ENCODE data around the gene BCAS1. TPM values are rescaled to one million over a fixed set of nuclear protein-coding genes. Genes with fewer than 3 reads are reported as not detected.
A peak's percentile ranks its signal among the peaks of the same experiment; 100 is the strongest.

Gene BCAS1
- total and polyA plus RNA-seq, 10 of the 15 experiments (the other 5 are each of a cell fraction or from before 2014, with no cell fraction given) = 0.21 to 1.4 (median 0.55) TPM

- TF ChIP-seq RFX5 (IDR thresholded peaks at IDR 0.05; ENCODE audit: low read depth, low read length) (no peak), SREBF2 (IDR thresholded peaks at IDR 0.05; ENCODE audit: low read length) (no peak), NFXL1 (IDR thresholded peaks at IDR 0.05; ENCODE audit: borderline replicate concordance) (peak; percentile 32; the same call in 1 of the 2 replicates), MTA2 (IDR thresholded peaks at IDR 0.05; ENCODE audit: low read depth) (no peak), TCF3 (IDR thresholded peaks at IDR 0.05; ENCODE audit: borderline replicate concordance, insufficient read depth, low read depth, low read length) (no peak), NRF1 (conservative IDR thresholded peaks at IDR 0.05; ENCODE audit: low read depth, low read length) (no peak), SUZ12 (IDR thresholded peaks at IDR 0.05; ENCODE audit: unreplicated experiment) (no peak), NR2C1 (IDR thresholded peaks at IDR 0.05) (0 out of 2 replicates have a peak, but pooled peaks have one; percentile 9), POLR2AphosphoS5 (IDR thresholded peaks at IDR 0.05; ENCODE audit: low read length) (no peak), IRF3 (IDR thresholded peaks at IDR 0.05) (no peak)
- no TSS peak for BruUV-seq (replicated peaks)
- WGBS (ENCODE audit: insufficient coverage, insufficient replicate concordance, low lambda C conversion rate, missing lambda C conversion rate) = 66% methylated on average over 3 of the region's 3 CpGs
- ChIA-PET SMC1A (ENCODE audit: uncharacterized antibody, unreplicated experiment) (interaction anchor here (0.7 to 18.6 kb wide), 50 partner anchors 8 to 1627 kb away, joined by 3 to 384 read pairs (median 5); partner anchors contain the start of gene PFDN4), RAD21 (ENCODE audit: unreplicated experiment) (interaction anchor here (0.8 to 18.3 kb wide), 37 partner anchors 9 to 527 kb away, joined by 3 to 394 read pairs (median 5); no protein-coding TSS in a partner anchor), CTCF (interaction anchor here (0.7 to 20.5 kb wide), 39 partner anchors 9 to 723 kb away, joined by 3 to 258 read pairs (median 4); no protein-coding TSS in a partner anchor), POLR2A (interaction anchor here (1.0 to 2.9 kb wide), 6 partner anchors 9 to 48 kb away, joined by 3 to 23 read pairs (median 8); no protein-coding TSS in a partner anchor)
- Histone ChIP-seq H3K4me3 (no peak overlapping the region), H3K27ac (ENCODE audit: control insufficient read depth, insufficient read depth) (peak overlapping the region; percentile 49), H2AFZ (ENCODE audit: control insufficient read depth, low read depth, low read length) (peak overlapping the region; percentile 35), H3K9ac (ENCODE audit: control insufficient read depth, insufficient read depth, low read length) (no peak overlapping the region), H3K79me2 (ENCODE audit: control insufficient read depth, insufficient read depth, low read length) (peaks cover 7% of the 10 kb centered on the region), H3K4me1 (ENCODE audit: control insufficient read depth, insufficient read depth, low read length) (peaks cover 58% of the 10 kb centered on the region), H3K4me2 (ENCODE audit: control insufficient read depth, insufficient read depth) (peak overlapping the region; percentile 6; the same call in 1 of the 2 replicates), H3K36me3 (ENCODE audit: control insufficient read depth in 2 of 2, insufficient read depth in 2 of 2, low read length in 1 of 2) (no peaks in the 10 kb centered on the region), H3K27me3 (replicated peaks in 1 of 2; ENCODE audit: control insufficient read depth in 2 of 2, insufficient read depth in 2 of 2, low read length in 1 of 2) (no peaks in the 10 kb centered on the region), H4K20me1 (ENCODE audit: control insufficient read depth, insufficient read depth) (no peaks in the 10 kb centered on the region), H3K9me3 (replicated peaks; ENCODE audit: control insufficient read depth, insufficient read depth, low read length) (no peaks in the 10 kb centered on the region)
- DNase-seq (ENCODE audit: low read depth, low spot score) (no peak), ATAC-seq (no peak), FAIRE-seq (no peak)
- in situ Hi-C loops (cut with MboI) = no loop called here
- intact Hi-C loops (cut with micrococcal nuclease; ENCODE audit: unreplicated experiment) = loop anchor here (1.0 kb wide), 1 partner anchor 24 kb away; no protein-coding TSS in a partner anchor
Measured at GRCh38 chr20:53939190-53939571, 131.2 kb downstream of the BCAS1 start.
